GM12878 (cell line): ENCODE measurements around the gene ACSL1. TPM values are rescaled to one million over a fixed set of nuclear protein-coding genes. Genes with fewer than 3 reads are reported as not detected.

ENCODE experiments used
- ATAC-seq: fragments of 200-7000 bp; cut with Tn5 transposase; 3 replicates; pipeline ENCODE4 v1.9.1; 2020; ENCODE audit warnings: mild to moderate bottlenecking, moderate library complexity
- BruUV-seq: library from RNA; stranded (reverse); fragments of 400-500 nt; replicated peaks from 2 replicates; lab custom pipeline; 2021; lab: Mats Ljungman, UMichigan
- CTCF ChIA-PET: fragments of 300-600 bp; sonication (Branson Sonifier 250); formaldehyde crosslinking; extraction: SDS; loops from one replicate; lab custom pipeline; 2021; ENCODE audit warnings: inconsistent platforms; lab: Yijun Ruan, JAX
- POLR2A ChIA-PET: fragments of 350-600 bp; formaldehyde crosslinking; extraction: SDS; loops from one replicate; lab custom pipeline; 2021; ENCODE audit warnings: inconsistent platforms; lab: Charles Lee
- RAD21 ChIA-PET: fragments of 300-600 bp; sonication (Branson Sonifier 250); formaldehyde crosslinking; loops from one replicate; lab custom pipeline; 2023; ENCODE audit warnings: antibody characterized with exemption; ENCODE audit not compliant: unreplicated experiment; lab: Charles Lee
- SMC1A ChIA-PET: fragments of 300-600 bp; sonication (Branson Sonifier 250); formaldehyde crosslinking; loops from one replicate; lab custom pipeline; 2023; ENCODE audit not compliant: unreplicated experiment, uncharacterized antibody; lab: Charles Lee
- DNase-seq: peaks from one replicate; pipeline ENCODE4 v3.0.0-alpha.2; 2011; ENCODE audit warnings: low read depth, low spot score
- FAIRE-seq: peaks from 3 replicates; lab custom pipeline; 2011; peaks lifted over from hg19 to GRCh38; lab: Jason Lieb, UNC
- H2AFZ ChIP-seq: 2 replicates; pipeline ENCODE4 v1.6.0; 2011; ENCODE audit warnings: low read depth, low read length, control low read depth; ENCODE audit not compliant: control insufficient read depth
- H3K27ac ChIP-seq: 2 replicates; pipeline ENCODE4 v1.5.1; 2011; ENCODE audit warnings: control low read depth; ENCODE audit not compliant: control insufficient read depth, insufficient read depth
- H3K27me3 ChIP-seq, 2 experiments: replicated peaks in 1 of 2; 2 replicates each; pipeline versions ENCODE4 v1.6.0 to v1.6.1; 2011; ENCODE audit warnings: low read length in 1 of 2; ENCODE audit not compliant: control insufficient read depth in 2 of 2, insufficient read depth in 2 of 2
- H3K36me3 ChIP-seq, 2 experiments: 2 replicates each; pipeline ENCODE4 v1.5.1; 2011; ENCODE audit warnings: low read length in 1 of 2; ENCODE audit not compliant: control insufficient read depth in 2 of 2, insufficient read depth in 2 of 2
- H3K4me1 ChIP-seq: 2 replicates; pipeline ENCODE4 v1.6.1; 2011; ENCODE audit warnings: mild to moderate bottlenecking, low read length, moderate library complexity, mixed read lengths; ENCODE audit not compliant: control insufficient read depth, insufficient read depth
- H3K4me2 ChIP-seq: 2 replicates; pipeline ENCODE4 v1.6.0; 2011; ENCODE audit warnings: control low read depth; ENCODE audit not compliant: control insufficient read depth, insufficient read depth
- H3K4me3 ChIP-seq: fragments of 200-600 bp; sonication (generic); 2 replicates; pipeline ENCODE4 v1.5.1; 2016
- H3K79me2 ChIP-seq: 2 replicates; pipeline ENCODE4 v1.6.0; 2011; ENCODE audit warnings: low read length; ENCODE audit not compliant: control insufficient read depth, insufficient read depth
- H3K9ac ChIP-seq: 2 replicates; pipeline ENCODE4 v1.8.0; 2011; ENCODE audit warnings: low read length, control low read depth, mixed read lengths; ENCODE audit not compliant: control insufficient read depth, insufficient read depth
- H3K9me3 ChIP-seq: replicated peaks from 3 replicates; pipeline ENCODE4 v1.5.1; 2011; ENCODE audit warnings: mild to moderate bottlenecking, low read length; ENCODE audit not compliant: control insufficient read depth, insufficient read depth
- H4K20me1 ChIP-seq: 2 replicates; pipeline ENCODE4 v1.6.0; 2011; ENCODE audit not compliant: control insufficient read depth, insufficient read depth
- NBN ChIP-seq: fragments of 450-650 bp; IDR thresholded peaks from 2 replicates; pipeline ENCODE4 v1.6.1; 2016
- NFYB ChIP-seq: IDR thresholded peaks from 2 replicates; pipeline ENCODE4 v1.6.1; 2011; ENCODE audit warnings: low read depth, mild to moderate bottlenecking, low read length, improper control_type of control experiment, moderate library complexity; ENCODE audit not compliant: insufficient read depth
- NR2F1 ChIP-seq: fragments of 450-650 bp; conservative IDR thresholded peaks from 2 replicates; pipeline ENCODE4 v1.6.1; 2017; ENCODE audit warnings: mild to moderate bottlenecking
- RBBP5 ChIP-seq: fragments of 200-600 bp; sonication (generic); conservative IDR thresholded peaks from 2 replicates; pipeline ENCODE4 v1.6.1; 2016
- TAF1 ChIP-seq: IDR thresholded peaks from 2 replicates; pipeline ENCODE4 v1.6.1; 2011; ENCODE audit warnings: mild to moderate bottlenecking, low read depth, low read length, borderline replicate concordance
- WGBS: methylation state at CpG from one replicate; pipeline ENCODE4 v1.1.6; 2016; ENCODE audit warnings: low lambda C conversion rate; ENCODE audit not compliant: insufficient replicate concordance, insufficient coverage; ENCODE audit errors: missing lambda C conversion rate; 5-methylcytosine and 5-hydroxymethylcytosine counted together
- in situ Hi-C: fragments of 300-500 bp; cut with MboI; formaldehyde crosslinking; loops from 9 replicates; pipeline ENCODE4 v1.14.3; 2018; ENCODE audit warnings: mixed read lengths
- intact Hi-C: fragments of 100-400 bp; cut with micrococcal nuclease; formaldehyde crosslinking; loops from one replicate; pipeline ENCODE4 v1.14.2; 2022; ENCODE audit not compliant: unreplicated experiment
- polyA plus RNA-seq, 11 experiments: library from polyadenylated mRNA; depleted of rRNA in 4 of 11; unstranded in 6 of 11; stranded (reverse) in 5 of 11; fragments of >200 nt; fragmentation: Nextera tagmentation in 4 of 11; fragmentation: Illumina TruSeq in 1 of 11; extraction: Ambion mirVana in 4 of 11; extraction: Trizol in 1 of 11; gene quantifications; 1 replicate in 1 of 11; 2 replicates in 10 of 11; pipeline versions ENCODE4 v1.2.1 to v1.2.3, GENCODE V29; 2011 to 2016; ENCODE audit warnings: inconsistent platforms in 2 of 11, missing spikeins in 2 of 11, low read depth in 1 of 11
- total RNA-seq, 4 experiments: library from RNA; depleted of rRNA in 3 of 4; stranded (reverse); fragments of >200 nt in 3 of 4; fragmentation: Illumina TruSeq in 1 of 4; extraction: Trizol in 1 of 4; gene quantifications; 2 replicates each; pipeline versions ENCODE4 v1.2.1 to v1.2.3, GENCODE V29; 2013 to 2021

Gene ACSL1
- total and polyA plus RNA-seq, 10 of the 15 experiments (the other 5 are each of a cell fraction or from before 2014, with no cell fraction given) = 30.7 to 68.1 (median 58.7) TPM

DNA sequence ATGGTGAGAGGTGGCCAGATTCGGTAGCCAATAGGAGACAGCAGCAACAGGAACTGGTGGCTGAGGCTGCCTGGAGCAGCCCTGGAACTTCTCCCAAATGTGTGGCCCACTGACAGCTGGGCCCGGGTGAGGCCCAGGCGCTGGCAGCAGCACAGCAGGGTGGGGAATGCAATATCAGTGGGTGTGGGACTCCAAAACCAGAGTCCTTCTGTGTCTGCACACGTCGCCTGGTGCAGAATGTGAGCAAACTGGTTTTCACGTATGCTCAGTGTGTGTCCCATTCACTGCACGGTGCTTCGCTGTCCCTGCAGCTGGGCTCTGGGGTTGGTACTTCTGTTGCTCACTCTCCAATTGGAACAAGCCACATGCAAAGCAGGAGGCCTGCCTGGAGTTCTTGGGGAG, 77.5 kb downstream of the ACSL1 start (continued):
- TF ChIP-seq TAF1 (no peak), NFYB (no peak), RBBP5 (no peak)

DNA sequence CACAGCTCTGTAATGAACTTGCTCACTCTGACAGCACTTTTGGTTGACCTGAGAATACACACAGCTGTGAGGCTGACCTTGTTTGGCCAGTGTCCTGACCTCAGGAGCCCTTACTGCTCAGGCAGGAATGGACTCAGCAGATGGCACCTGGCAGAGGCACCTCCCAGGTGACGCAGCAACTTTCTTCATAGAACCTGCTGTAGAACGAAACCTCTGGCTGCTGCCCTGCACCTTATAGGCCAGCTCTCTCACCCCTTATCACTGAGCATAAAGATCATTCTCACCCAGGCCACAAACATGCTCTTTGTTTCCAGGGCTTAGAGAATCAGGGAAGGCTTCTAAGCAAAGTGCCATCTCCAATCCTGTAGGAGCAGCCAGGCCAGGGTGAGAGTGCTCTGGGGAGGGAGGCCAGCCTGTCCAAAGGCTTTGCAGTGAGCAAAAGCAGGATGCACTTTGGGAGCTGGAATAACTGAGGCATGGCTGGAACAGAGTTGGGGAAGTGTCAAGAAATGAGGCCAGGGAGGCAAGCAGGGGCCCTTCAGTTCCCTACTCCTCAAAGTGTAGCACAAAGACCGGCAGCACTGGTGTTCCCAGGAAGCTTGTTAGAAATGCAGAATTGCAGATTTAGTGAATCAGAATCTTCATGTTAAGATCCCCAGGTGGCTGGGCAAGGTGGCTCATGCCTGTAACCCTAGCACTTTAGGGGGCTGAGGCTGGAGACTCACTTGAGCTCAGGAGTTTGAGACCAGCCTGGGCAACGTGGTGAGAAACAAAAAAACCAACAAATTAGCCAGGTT, 78.5 kb downstream of the ACSL1 start:
- TF ChIP-seq NR2F1 = peak; percentile 68
- no peak for TF ChIP-seq NBN
- Histone ChIP-seq H3K9me3 (no peaks in the 10 kb centered on the region), H3K79me2 (no peaks in the 10 kb centered on the region), H3K4me3 (no peak overlapping the region), H3K4me2 (no peak overlapping the region), H3K27me3 (no peaks in the 10 kb centered on the region), H3K27ac (no peak overlapping the region), H4K20me1 (no peaks in the 10 kb centered on the region), H3K4me1 (no peaks in the 10 kb centered on the region), H2AFZ (no peak overlapping the region), H3K9ac (no peak overlapping the region), H3K36me3 (no peaks in the 10 kb centered on the region; a peak in 1 of 4 replicates)
- ChIA-PET RAD21 (interaction anchor here (0.7 to 3.0 kb wide), 6 partner anchors 11 to 484 kb away, joined by 3 to 40 read pairs (median 4); no protein-coding TSS in a partner anchor), SMC1A (interaction anchor here (0.8 to 2.8 kb wide), 6 partner anchors 9 to 261 kb away, joined by 3 to 13 read pairs (median 8); partner anchors contain the start of gene CENPU), CTCF (interaction anchor here (0.7 to 3.2 kb wide), 12 partner anchors 13 to 481 kb away, joined by 3 to 33 read pairs (median 6); partner anchors contain the start of gene CENPU), POLR2A (interaction anchor here (0.7 to 1.8 kb wide), 3 partner anchors 13 to 265 kb away, joined by 3 to 4 read pairs (median 4); partner anchors contain the start of gene CENPU)
- in situ Hi-C loops (loop anchor here (5.0 kb wide), 1 partner anchor 235 kb away; no protein-coding TSS in a partner anchor), intact Hi-C loops (loop anchor here (5.0 to 10.0 kb wide), 2 partner anchors 70 to 388 kb away; no protein-coding TSS in a partner anchor)
- ATAC-seq = peak; percentile 51
- 60% methylated on average over 4 of the region's 4 CpGs for WGBS
- no peak for FAIRE-seq
- no peak for DNase-seq
- BruUV-seq = no TSS peak
